GM18508 (cell line): Measurements from ENCODE around the gene CTDP1.
"Not testable (repeated sequence)": the region's sequence is repeated elsewhere in the genome, so short reads cannot be mapped to it uniquely, and the experiment has no call there.

Experiments
- ATAC-seq: cut with Tn5 transposase; IDR thresholded peaks from one replicate; pipeline ENCODE4 v1.9.1; 2021; ENCODE audit warnings: moderate number of reproducible peaks; ENCODE audit not compliant: insufficient read depth, unreplicated experiment

The CTDP1 gene

GRCh38 chr18:79737426-79737825 is 57.8 kb downstream of the CTDP1 start:
- ATAC-seq = no peak

DNA sequence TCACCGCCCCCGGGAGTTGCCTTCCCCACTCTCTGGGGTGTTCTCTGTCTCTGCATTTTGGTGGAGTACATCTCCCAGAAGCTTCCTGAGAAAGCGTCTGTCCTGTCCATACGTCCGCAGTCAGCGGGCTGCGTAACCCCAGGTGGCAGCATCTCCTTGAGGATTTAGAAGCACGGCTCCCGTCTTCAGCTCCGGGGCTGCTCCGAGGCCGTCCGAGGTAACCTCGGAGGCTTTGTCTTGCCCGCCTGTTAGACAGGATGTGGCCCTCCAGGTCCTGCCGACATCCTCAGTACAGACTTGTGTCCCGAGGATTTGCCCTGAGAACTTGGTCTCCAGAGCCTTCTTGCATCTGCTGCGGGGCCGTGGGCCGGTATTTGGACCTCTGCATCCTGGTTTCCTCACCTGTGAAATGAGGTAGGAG is 58.4 kb downstream of the CTDP1 start:
- no peak for ATAC-seq

GRCh38 chr18:79738581-79739439 is 59.2 kb downstream of the CTDP1 start:
- no peak for ATAC-seq

DNA sequence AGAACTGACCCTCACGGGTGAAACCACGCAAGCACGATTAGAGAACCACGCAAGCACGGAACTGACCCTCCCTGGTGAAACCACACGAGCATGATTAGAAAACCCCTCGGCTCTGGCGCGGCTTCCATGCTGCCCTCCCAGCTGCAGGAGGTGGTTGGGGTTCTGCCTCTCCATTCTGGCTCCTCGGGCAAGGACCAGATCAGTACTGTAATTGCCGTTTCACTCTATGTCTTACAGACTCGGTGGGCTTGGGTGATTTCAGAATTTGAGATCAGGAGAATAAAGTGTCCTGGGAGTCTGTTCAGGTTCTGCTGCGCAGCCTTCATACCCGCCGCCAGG is 59.8 kb downstream of the CTDP1 start:
- no peak for ATAC-seq

GRCh38 chr18:79740047-79740446 is 60.4 kb downstream of the CTDP1 start:
- not testable (repeated sequence) for ATAC-seq

DNA sequence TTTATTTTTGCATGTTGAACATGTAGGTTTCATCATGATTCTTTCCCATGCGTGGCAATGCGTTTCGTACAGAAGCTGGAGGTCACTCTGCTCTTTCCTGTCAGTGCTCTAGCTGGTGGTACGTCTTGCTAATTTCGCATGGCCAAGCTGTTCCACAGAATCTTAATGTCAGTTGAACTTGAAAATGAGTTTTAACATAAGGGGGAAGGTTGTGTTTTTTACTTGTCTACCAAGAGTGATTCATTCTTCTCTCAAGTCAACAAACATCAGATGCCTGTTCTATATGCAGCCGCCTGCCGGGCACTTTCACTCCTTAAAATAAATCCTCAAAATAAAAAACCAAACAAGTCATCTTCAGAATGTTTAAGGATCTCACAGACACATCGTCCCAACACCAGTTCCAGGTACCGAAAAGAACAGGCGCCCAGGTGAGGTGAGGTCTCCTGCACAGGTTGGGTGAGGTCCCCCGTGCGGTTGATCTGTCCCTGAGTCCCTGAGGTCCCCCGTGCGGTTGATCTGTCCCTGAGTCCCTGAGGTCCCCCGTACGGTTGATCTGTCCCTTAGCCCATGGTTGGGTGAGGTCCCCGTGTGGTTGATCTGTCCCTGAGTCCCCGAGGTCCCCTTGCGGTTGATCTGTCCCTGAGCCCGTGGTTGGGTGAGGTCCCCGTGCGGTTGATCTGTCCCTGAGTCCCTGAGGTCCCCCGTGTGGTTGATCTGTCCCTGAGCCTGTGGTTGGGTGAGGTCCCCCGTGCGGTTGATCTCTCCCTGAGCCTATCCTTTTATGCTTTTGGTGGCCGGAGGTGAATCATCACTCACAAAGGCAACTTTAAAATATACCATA is 61.1 kb downstream of the CTDP1 start:
- ATAC-seq = no peak

DNA sequence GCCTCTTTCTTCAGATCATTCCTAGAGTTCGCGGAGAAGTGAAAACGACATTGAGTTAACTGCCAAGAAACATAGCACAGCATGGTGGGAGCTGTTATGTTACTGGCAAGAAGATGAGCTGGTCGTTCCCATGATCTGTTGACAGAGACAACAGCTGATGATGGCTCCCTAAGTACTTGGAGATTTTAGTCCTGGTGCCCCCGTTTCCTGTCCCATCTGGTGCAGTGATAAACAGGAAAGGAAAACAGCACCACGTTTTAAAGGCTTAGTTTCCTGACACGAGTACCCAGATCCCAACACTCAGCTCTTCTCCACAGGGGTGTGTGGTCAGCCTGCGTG is 61.7 kb downstream of the CTDP1 start:
- ATAC-seq = no peak

DNA sequence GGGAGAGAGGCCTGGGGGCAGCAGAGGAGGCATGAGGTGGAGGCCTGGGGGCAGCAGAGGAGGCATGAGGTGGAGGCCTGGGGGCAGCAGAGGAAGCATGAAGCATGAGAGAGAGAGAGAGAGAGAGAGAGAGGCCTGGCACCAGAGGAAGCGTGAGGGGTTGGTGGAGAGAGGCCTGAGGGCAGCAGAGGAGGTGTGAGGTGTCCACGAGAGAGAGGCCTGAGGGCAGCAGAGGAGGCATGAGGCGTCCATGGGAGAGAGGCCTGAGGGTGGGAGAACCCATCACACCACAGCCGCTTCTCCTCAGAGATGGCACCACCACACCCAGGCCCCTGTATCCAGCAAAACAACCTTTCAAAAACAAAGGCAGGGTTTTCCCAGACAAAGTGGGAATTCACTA is 62.5 kb downstream of the CTDP1 start:
- no peak for ATAC-seq

- ATAC-seq = no peak
Measured at GRCh38 chr18:79744625-79745024, 65.0 kb downstream of the CTDP1 start.

GRCh38 chr18:79746730-79747129 is 67.1 kb downstream of the CTDP1 start:
- no peak for ATAC-seq

GRCh38 chr18:79747156-79747845 is 67.7 kb downstream of the CTDP1 start:
- ATAC-seq = no peak

GRCh38 chr18:79748321-79749180 is 68.9 kb downstream of the CTDP1 start:
- no peak for ATAC-seq

GRCh38 chr18:79749251-79750191 is 69.9 kb downstream of the CTDP1 start:
- no peak for ATAC-seq

DNA sequence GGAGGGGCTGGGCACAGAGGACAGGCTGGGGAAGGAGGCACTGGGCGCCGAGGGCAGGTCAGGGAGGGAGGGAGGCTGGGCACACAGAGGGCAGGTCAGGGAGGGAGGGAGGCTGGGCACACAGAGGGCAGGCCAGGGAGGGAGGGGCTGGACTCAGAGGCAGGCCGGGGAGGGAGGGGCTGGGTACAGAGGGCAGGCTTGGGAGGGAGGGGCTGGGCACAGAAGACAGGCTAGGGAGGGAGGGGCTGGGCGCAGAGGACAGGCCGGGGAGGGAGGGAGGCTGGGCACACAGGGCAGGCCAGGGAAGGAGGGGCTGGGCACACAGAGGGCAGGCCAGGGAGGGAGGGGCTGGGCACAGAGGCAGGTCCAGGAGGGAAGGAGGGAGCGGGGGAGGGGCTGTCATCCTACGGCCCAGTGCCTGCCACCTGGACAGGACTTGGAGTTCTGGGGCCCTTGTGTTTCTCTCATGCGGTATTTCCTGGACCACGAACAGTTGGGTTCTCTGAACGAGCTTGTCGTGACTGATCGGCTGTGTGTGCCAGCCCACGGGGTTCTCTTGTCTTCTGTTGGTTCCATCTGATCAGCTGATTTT is 71.5 kb downstream of the CTDP1 start:
- ATAC-seq = no peak

DNA sequence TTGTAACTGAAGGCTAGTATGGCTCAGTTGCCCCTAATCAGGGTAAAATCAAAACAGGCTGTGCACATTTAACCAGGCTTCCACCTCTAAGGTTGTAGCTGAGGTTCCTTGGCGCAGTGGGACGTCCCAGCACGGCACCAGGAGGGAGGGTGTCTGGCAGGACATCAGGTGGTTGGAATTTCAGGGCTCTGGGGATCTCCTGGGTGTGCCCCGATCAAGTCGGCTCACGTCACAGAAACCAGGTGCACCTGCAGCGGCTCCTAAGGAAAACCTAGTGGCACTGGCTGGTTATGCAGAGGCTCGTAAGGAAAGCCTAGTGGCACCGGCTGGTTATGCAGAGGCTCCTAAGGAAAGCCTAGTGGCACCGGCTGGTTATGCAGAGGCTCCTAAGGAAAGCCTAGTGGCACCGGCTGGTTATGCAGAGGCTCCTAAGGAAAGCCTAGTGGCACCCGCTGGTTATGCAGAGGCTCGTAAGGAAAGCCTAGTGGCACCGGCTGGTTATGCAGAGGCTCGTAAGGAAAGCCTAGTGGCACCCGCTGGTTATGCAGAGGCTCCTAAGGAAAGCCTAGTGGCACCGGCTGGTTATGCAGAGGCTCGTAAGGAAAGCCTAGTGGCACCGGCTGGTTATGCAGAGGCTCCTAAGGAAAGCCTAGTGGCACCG is 72.4 kb downstream of the CTDP1 start:
- ATAC-seq = not testable (repeated sequence)

DNA sequence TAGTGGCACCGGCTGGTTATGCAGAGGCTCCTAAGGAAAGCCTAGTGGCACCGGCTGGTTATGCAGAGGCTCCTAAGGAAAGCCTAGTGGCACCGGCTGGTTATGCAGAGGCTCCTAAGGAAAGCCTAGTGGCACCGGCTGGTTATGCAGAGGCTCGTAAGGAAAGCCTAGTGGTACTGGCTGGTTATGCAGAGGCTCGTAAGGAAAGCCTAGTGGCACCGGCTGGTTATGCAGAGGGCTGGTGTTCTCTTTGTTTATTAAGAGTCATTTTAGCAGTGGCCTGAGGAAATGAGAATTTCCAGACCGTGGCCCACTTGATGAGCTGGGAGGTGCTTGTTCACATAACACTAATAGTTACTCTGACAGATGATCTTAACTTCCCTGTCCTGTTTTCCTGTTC is 73.3 kb downstream of the CTDP1 start:
- not testable (repeated sequence) for ATAC-seq

- no peak for ATAC-seq
Measured at GRCh38 chr18:79753391-79753851, 73.8 kb downstream of the CTDP1 start.
